GM18502 (cell line): Measurements from ENCODE around the gene MSI1.

Source experiments
- ATAC-seq: cut with Tn5 transposase; IDR thresholded peaks from one replicate; pipeline ENCODE4 v1.9.1; 2021; ENCODE audit warnings: mild to moderate bottlenecking; ENCODE audit not compliant: unreplicated experiment, poor library complexity

The MSI1 gene

GRCh38 chr12:120368789-120369602, at the start of gene MSI1:
Gene MSI1 (minus strand): TSS chr12:120369164. CDS start chr12:120369091, 73 bp downstream.
- no peak for ATAC-seq

GRCh38 chr12:120417917-120418580, 49.1 kb upstream of the MSI1 start:
- ATAC-seq = no peak

DNA sequence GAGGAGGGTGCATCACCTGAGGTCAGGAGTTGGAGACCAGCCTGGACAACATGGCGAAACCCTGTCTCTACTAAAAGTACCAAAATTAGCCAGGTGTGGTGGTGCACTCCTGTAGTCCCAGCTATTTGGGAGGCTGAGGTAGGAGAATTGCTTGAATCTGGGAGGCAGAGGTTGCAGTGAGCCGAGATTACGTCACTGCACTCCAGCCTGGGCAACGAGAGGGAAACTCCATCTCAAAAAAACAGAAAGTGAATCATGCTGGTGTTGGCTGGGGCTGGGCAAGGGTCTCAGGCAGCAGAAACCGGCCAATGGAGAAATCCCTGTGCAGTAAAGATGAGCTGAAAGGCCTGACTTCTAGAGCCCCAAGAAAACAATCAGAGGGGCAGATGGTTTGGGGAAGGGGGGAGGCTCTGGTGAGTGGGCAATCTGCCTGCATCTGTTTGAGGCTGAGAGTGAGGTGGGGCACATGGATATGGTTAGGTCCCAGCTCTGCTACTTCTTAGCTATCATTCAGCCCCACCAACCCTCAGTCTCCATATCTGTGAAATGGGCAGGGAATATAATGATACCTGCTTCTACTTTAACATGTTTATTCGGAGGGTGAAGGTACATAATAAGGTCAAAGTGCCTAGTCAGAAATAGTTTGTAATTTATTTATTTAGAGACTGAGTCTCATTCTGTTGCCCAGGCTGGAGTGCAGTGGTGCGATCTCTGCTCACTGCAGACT, 47.7 kb upstream of the MSI1 start:
- no peak for ATAC-seq

DNA sequence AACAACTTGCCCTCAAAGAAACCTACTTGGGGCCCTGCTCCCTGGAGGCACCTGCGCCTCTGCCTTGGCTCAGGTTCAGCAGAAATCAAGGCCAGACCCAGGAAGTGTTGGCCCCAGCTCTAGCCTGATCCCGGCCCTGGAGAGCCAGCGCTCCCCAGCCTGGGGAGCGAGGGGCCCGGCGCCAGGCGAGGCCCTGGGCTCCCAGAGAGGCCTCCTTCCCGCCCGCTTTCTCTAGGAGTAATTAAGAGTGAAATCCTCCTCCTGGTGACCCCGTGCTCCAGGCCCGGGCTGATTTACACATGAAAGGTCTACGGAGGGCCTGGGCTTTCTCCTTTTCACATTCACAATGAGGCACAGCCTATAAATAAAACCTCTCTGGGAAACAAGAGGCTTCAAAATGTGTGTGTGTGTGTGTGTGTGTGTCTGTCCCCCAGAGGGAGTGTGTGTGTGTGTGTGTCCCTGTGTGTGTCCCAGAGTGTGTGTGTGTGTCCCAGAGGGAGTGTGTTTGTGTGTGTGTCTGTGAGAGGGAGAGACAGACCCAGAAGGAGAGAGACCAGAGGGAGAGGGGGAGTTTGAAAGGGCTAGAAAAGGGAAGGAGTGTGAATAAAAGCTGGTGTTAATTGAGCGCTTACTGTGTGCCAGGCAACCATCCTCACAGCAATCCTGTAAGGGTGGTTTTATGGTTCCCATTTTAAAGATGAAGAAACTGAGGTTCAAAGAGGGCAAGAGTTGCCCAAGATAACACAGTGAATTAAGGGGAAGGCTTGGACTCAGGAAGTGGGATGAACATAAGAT, 45.1 kb upstream of the MSI1 start:
- ATAC-seq = no peak

DNA sequence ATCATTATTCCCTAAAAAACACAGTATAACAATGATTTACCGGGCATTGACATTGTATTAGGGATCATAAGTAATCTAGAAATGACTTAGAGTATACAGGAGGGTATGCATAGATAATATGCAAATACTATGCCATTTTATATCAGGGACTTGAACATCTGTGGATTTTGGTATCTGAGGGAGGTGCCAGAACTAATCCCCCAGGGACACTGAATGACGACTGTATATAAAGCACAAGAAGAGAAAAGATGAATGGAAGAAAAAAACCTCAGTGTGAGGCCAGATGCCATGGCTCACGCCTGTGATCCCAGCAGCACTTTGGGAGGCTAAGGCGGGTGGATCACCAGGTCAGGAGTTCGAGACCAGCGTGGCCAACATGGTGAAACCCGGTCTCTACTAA, 43.5 kb upstream of the MSI1 start:
- ATAC-seq = no peak

DNA sequence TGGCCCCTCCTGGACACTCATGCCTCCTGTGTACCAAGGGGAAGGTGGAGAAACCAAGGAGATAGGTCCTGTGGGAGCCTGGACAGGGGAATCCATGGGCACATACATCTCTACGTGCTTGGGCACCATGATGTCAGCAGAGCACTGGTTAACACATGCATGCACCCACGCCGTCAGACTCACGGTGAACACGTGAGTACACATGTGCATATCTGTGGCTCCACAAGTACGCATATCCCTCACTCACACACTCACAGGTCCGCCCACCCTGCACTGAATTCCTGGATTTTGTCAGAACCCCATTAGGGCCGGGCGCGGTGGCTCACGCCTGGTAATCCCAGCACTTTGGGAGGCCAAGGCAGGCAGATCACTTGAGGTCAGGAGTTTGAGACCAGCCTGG, 39.8 kb upstream of the MSI1 start:
- no peak for ATAC-seq

- ATAC-seq = no peak
Measured at GRCh38 chr12:120406553-120406952, 37.6 kb upstream of the MSI1 start.

GRCh38 chr12:120406069-120406468, 37.1 kb upstream of the MSI1 start:
- no peak for ATAC-seq

GRCh38 chr12:120404271-120404670, 35.3 kb upstream of the MSI1 start:
- no peak for ATAC-seq

DNA sequence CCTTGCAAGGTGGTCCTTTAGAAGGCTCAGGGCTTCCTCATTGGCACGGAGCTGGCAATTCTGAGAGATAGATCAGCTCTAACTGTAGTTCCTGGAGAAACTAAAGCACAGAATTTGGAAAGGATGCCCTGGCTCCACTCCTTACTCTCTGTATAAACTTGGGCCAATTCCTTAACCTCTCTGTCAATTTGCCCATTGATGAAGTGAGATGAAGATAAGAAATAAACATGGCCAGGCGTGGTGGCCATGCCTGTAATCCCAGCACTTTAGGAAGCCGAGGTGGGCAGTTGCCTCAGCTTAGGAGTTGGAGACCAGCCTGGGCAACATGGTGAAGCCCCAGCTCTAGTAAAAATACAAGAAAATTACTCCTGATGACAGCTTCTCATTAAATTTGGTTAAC, 34.9 kb upstream of the MSI1 start:
- ATAC-seq = no peak

GRCh38 chr12:120402217-120402616, 33.3 kb upstream of the MSI1 start:
- no peak for ATAC-seq

DNA sequence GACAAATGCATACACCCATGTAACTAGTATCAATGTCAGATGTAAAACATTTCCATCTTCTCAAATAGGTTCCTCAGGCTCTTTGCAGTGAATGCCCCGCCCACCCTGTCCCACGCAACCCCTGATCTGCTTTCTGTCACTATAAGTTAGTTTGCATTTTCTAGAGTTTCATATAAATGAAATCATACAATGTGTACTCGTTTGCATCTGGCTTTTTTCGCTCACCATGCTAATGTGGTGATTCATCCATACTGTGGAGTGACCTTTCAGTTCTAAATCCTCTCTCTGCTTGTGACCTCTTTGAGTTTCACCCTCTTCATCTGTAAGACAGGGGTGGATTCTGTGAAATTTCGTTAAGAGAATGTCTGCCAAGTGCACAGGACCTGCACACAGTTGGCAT, 30.6 kb upstream of the MSI1 start:
- ATAC-seq = no peak

- ATAC-seq = no peak
Measured at GRCh38 chr12:120397824-120398540, 29.0 kb upstream of the MSI1 start.

- no peak for ATAC-seq
Measured at GRCh38 chr12:120394483-120395367, 25.8 kb upstream of the MSI1 start.

DNA sequence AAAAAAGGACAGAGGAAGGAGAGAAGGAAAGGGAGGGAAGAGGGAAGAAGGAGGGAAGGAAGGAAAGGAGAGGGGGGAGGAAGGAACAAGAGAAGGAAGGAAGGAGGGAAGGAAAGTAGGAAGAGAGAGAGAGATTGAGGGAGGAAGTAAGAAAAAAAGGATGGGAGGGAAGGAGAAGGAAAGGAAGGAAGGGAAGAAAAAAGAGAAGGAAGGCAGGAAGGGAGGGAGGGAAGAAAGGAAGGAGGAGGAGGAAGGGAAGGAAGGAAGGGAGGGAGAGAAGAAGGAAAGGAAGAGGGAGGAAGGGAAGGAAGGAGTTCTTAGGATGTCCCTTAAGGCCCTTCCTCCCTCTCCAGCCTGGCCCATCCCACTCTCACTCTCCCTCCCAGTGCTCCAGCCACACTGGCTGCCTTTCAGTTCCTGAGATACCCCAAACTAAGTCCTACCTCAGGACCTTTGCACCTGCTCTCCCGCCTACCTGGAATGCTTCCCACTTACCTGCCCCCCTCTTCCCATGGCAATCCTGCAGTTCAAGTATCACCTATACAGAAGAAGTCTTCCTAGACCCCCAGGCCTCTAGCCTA, 21.7 kb upstream of the MSI1 start:
- ATAC-seq = no peak

DNA sequence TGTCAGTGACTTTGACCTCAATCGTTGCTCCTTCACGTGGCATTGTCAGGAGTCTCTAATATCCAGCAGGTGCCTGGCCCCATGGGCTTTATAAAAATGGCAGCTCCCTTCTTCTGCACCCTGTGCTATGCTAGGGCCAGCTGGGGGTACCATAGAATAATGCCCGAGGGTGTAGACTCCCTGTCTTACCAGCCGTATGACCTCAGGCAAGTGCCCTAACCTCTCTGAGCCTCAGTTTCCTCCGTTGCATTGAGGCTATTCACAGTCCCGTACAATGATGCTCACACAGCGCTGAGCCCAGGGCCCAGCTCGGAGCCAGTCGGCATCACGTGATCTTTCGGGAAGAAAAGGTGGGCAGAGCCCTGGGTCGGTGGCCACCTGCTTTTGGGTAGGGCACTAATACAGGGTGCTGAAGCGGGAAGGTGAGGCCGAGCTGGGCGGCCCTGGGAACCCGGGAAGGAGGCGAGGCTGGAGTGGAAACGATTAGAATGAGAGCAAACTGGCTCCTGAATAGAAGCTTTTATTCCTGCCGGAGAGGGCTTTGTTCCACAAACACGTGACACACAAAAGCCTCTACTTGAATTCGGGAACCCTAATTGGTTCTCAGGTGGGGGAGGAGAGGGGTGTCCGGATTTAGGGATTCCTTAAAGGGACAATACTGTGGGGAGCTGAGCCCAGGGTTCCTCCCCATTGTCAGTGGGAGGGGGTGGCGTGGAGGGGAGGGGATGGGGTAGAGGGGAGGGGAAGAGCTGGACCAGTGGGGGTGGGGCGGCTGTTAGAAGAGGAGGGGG, 19.9 kb upstream of the MSI1 start:
- no peak for ATAC-seq

DNA sequence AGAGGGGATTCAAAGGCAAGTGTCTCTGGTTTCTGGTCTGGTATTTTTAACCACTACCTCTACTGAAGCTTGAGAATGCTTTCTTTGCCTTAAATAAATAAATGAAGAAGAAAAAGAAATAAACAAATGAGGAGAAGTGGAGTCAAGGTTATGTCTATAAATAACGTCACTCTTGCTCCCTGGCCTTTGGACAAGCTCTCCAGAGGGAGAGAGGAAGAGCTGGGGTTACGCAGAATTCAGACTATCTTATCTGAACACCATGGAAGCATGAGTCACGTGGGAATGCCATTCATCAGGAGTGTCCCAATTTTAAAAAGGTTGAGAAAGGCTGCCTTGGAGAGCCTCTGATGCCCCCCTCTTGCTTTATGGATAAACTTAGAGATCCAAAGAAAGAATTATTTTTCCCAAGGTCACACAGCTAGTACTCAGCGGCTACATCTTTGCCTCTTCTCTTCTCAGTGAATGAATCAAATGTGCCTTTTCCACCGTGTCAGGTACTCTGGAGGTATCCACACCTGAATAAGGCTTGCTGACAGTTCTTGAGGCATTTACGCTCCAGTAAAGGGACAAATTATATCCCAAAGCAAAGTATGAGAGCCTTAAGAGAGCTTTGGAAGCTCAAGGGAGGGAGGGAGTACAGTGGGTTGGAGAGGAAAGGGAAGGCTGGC, 12.9 kb upstream of the MSI1 start:
- ATAC-seq = no peak
